Kidney (tissue), 14 donors: Measurements from ENCODE around the gene ZSWIM4. TPM values are rescaled to one million over a fixed set of nuclear protein-coding genes. Genes with fewer than 3 reads are reported as not detected.

Source experiments
- DNase-seq, 5 donors: peaks; one replicate each; pipeline ENCODE4 v3.0.0-alpha.2; 2013 to 2020
- FAIRE-seq: peaks from 2 replicates; lab custom pipeline; 2012; peaks lifted over from hg19 to GRCh38; lab: Jason Lieb, UNC
- H3K27ac ChIP-seq, 2 donors: one replicate each; pipeline ENCODE4 v1.7.0; 2013; ENCODE audit warnings: low read depth in 2 of 2, low read length in 2 of 2, inconsistent platforms in 1 of 2
- H3K27me3 ChIP-seq: one replicate; pipeline ENCODE4 v1.7.1; 2013; ENCODE audit warnings: low read length, inconsistent platforms; ENCODE audit not compliant: control insufficient read depth, insufficient read depth
- H3K36me3 ChIP-seq, 3 donors: one replicate each; pipeline versions ENCODE4 v1.7.0 to v1.7.1; 2013; ENCODE audit warnings: low read length in 3 of 3, control low read depth in 1 of 3, inconsistent platforms in 1 of 3; ENCODE audit not compliant: insufficient read depth in 3 of 3, control insufficient read depth in 2 of 3
- H3K4me1 ChIP-seq, 3 donors: one replicate each; pipeline versions ENCODE4 v1.7.0 to v1.7.1; 2013; ENCODE audit warnings: low read length in 3 of 3, inconsistent platforms in 1 of 3, low read depth in 1 of 3; ENCODE audit not compliant: control insufficient read depth in 2 of 3, insufficient read depth in 2 of 3
- H3K4me3 ChIP-seq, 3 donors: one replicate each; pipeline versions ENCODE4 v1.7.0 to v1.8.1; 2013; ENCODE audit warnings: low read length in 3 of 3, control low read depth in 1 of 3, inconsistent platforms in 1 of 3
- H3K9ac ChIP-seq, 3 donors: one replicate each; pipeline versions ENCODE4 v1.7.0 to v1.7.1; 2013; ENCODE audit warnings: low read length in 3 of 3, control low read depth in 1 of 3, inconsistent platforms in 1 of 3
- H3K9me3 ChIP-seq, 3 donors: one replicate each; pipeline versions ENCODE4 v1.7.0 to v1.7.1; 2013; ENCODE audit warnings: low read length in 3 of 3, control low read depth in 1 of 3, inconsistent platforms in 1 of 3; ENCODE audit not compliant: control insufficient read depth in 2 of 3, insufficient read depth in 1 of 3
- intact Hi-C: fragments of 100-400 bp; cut with DNase I; formaldehyde crosslinking; loops from one replicate; pipeline ENCODE4 v1.11.1; 2022
- polyA plus RNA-seq: library from polyadenylated mRNA; stranded (reverse); fragments of 350-450 nt; fragmentation: Illumina TruSeq; extraction: RNeasy Lipid Tissue Mini Kit (QIAGEN cat#74804); gene quantifications from one replicate; pipeline ENCODE4 v1.2.3, GENCODE V29; 2014; ENCODE audit warnings: low read depth, low replicate concordance; ENCODE audit not compliant: insufficient read depth
- total RNA-seq: library from RNA; stranded (reverse); fragmentation: NEBNext Ultra II Directional; extraction: Animal tissue kit (Norgen Biotek cat#: 25700); gene quantifications from one replicate; pipeline ENCODE4 v1.2.1, GENCODE V29; 2021
- TF ChIP-seq, protein P1 (sequence below): IDR thresholded peaks from 3 replicates; pipeline ENCODE4 v1.5.1; 2012; ENCODE audit warnings: mild to moderate bottlenecking, moderate library complexity, borderline replicate concordance; ENCODE audit not compliant: insufficient read depth; ENCODE audit errors: extremely low read depth
- donor health status: control.
- donor health status: control.
- donor health status: control.
- donor health status: control.
- donor health status: control.
- donor health status: DM: yes; HTN: yes; CAD: no.
- donor health status: Normal renal cell carcinoma (clear cell type).

The ZSWIM4 gene
- total and polyA plus RNA-seq, 2 donors from 2014 or later = 1.4 to 13.7 TPM

DNA sequence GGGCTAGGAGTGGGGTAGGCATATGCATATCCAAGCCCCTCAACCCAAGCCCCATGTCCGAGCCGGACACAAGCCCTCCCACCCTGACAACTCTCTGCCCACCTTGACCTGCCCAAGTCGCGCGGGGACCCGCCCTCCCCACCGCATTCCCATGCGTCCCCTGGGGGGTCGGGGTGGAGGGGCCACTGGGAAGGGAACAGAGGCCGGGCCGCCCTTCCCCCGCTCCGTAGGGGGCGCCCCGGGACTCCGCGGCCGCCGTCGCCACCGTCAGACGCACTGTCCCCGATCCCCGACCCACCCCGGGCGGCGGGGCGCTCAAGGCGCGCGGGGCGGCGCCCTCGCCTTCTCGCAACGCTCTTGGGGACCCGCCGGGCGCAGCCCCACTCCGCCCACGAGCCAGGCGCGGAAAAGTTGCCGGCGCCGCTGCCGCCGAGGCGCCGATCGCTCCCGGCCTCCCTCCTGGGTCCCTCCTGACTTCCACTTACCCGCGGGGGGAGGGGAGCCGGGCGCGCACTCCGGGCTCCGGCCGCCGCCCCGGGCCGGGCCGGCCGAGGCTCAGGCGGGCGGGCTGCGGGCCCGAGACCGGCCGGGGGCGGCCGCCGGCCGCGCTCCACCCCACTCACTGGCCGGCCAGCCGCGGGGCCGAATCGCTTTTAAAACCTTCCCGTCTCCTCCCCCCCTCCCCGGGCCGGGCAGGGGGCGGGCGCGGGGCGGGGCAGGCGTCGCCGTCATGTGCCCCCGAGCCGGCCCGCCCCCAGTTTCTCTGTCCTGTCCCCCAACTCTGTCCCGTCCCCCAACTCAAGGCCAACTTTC is 47.3 kb downstream of the ZSWIM4 start:
- peak overlapping the region; percentile 53 to 80 (median 79) for H3K4me3 ChIP-seq
- intact Hi-C loops = no loop called here
- FAIRE-seq (no peak), DNase-seq (peak; percentile 75 to 97 (median 80))
- H3K4me1 ChIP-seq = peaks cover 0 to 35% (median 9%) of the 10 kb centered on the region in 3 donors
- H3K9ac ChIP-seq = peak overlapping the region in 2 of 3 donors; percentile 79 to 96
- peak overlapping the region; percentile 97 to 99 for H3K27ac ChIP-seq
- H3K9me3 ChIP-seq = no peaks in the 10 kb centered on the region
- no peaks in the 10 kb centered on the region for H3K36me3 ChIP-seq
- no peaks in the 10 kb centered on the region for H3K27me3 ChIP-seq
- TF ChIP-seq, protein P1, sequence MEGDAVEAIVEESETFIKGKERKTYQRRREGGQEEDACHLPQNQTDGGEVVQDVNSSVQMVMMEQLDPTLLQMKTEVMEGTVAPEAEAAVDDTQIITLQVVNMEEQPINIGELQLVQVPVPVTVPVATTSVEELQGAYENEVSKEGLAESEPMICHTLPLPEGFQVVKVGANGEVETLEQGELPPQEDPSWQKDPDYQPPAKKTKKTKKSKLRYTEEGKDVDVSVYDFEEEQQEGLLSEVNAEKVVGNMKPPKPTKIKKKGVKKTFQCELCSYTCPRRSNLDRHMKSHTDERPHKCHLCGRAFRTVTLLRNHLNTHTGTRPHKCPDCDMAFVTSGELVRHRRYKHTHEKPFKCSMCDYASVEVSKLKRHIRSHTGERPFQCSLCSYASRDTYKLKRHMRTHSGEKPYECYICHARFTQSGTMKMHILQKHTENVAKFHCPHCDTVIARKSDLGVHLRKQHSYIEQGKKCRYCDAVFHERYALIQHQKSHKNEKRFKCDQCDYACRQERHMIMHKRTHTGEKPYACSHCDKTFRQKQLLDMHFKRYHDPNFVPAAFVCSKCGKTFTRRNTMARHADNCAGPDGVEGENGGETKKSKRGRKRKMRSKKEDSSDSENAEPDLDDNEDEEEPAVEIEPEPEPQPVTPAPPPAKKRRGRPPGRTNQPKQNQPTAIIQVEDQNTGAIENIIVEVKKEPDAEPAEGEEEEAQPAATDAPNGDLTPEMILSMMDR = no peak

- no peaks in the 10 kb centered on the region for H3K27me3 ChIP-seq
- H3K9ac ChIP-seq = peak overlapping the region in 2 of 3 donors; percentile 79 to 96
- TF ChIP-seq, protein P1 = no peak
- DNase-seq (peak in 4 of 5 donors; percentile 55 to 94 (median 78)), FAIRE-seq (no peak)
- H3K36me3 ChIP-seq = no peaks in the 10 kb centered on the region
- no peaks in the 10 kb centered on the region for H3K9me3 ChIP-seq
- intact Hi-C loops = no loop called here
- H3K4me1 ChIP-seq = peaks cover 0 to 38% (median 9%) of the 10 kb centered on the region in 3 donors
- H3K27ac ChIP-seq = peak overlapping the region; percentile 96 to 99
- peak overlapping the region; percentile 53 to 79 (median 68) for H3K4me3 ChIP-seq
Measured at GRCh38 chr19:13843104-13843921, 48.1 kb downstream of the ZSWIM4 start.

- intact Hi-C loops = no loop called here
- H3K36me3 ChIP-seq = no peaks in the 10 kb centered on the region
- H3K27ac ChIP-seq = peak overlapping the region; percentile 96 to 99
- no peaks in the 10 kb centered on the region for H3K27me3 ChIP-seq
- H3K4me1 ChIP-seq = peaks cover 0 to 35% (median 9%) of the 10 kb centered on the region in 3 donors
- TF ChIP-seq, protein P1 = no peak
- no peak overlapping the region for H3K4me3 ChIP-seq
- no peak overlapping the region for H3K9ac ChIP-seq
- DNase-seq (peak in 2 of 5 donors; percentile 67 to 70), FAIRE-seq (no peak)
- no peaks in the 10 kb centered on the region for H3K9me3 ChIP-seq
Measured at GRCh38 chr19:13844130-13844631, 48.9 kb downstream of the ZSWIM4 start.
